HL-60/S4 treated with retinoic acid at 250 ng/mL for 4 days and 3 days (cell line): ENCODE results near the gene CD300LD.

ENCODE experiments used
- in situ Hi-C: fragments of 300-500 bp; cut with MboI; formaldehyde crosslinking; loops from 2 replicates; pipeline ENCODE4 v1.7.0; 2022; ENCODE audit warnings: low sequenced_read_pairs

The CD300LD gene

GRCh38 chr17:74545843-74546230 is 46.2 kb downstream of the CD300LD start, which contains the start of gene CD300C:
Gene CD300C (minus strand): TSS chr17:74546115. CDS start chr17:74545782, 333 bp downstream.
- in situ Hi-C loops: no loop called here

- in situ Hi-C loops: no loop called here
Observed at GRCh38 chr17:74544991-74545842, 46.9 kb downstream of the CD300LD start.

GRCh38 chr17:74543891-74544760 is 48.0 kb downstream of the CD300LD start:
- in situ Hi-C loops: no loop called here

GRCh38 chr17:74543406-74543805 is 48.7 kb downstream of the CD300LD start:
- in situ Hi-C loops: no loop called here

GRCh38 chr17:74542727-74543383 is 49.2 kb downstream of the CD300LD start:
- in situ Hi-C loops: no loop called here

GRCh38 chr17:74542166-74542565 is 49.9 kb downstream of the CD300LD start:
- in situ Hi-C loops: no loop called here

GRCh38 chr17:74541176-74542111 is 50.6 kb downstream of the CD300LD start:
- in situ Hi-C loops: no loop called here

GRCh38 chr17:74539281-74539820 is 52.7 kb downstream of the CD300LD start:
- in situ Hi-C loops: no loop called here

- in situ Hi-C loops: no loop called here
Observed at GRCh38 chr17:74536890-74537289, 55.2 kb downstream of the CD300LD start.

- in situ Hi-C loops: no loop called here
Observed at GRCh38 chr17:74532115-74532514, 60.0 kb downstream of the CD300LD start.

GRCh38 chr17:74531231-74531761 is 60.8 kb downstream of the CD300LD start, which contains the start of gene CD300LB:
Gene CD300LB (minus strand): TSS chr17:74531475. CDS start chr17:74531350, 125 bp downstream.
- in situ Hi-C loops: no loop called here

- in situ Hi-C loops: no loop called here
Observed at GRCh38 chr17:74530831-74531150, 61.3 kb downstream of the CD300LD start.
